WTC11 (cell line): Measurements from ENCODE around the gene POU5F1.

Experiments used
- CTCF ChIP-seq: fragments of 200-600 bp; IDR thresholded peaks from 2 replicates; pipeline ENCODE4 v1.8.0; 2022; ENCODE audit warnings: antibody characterized with exemption
- ZNF416 ChIP-seq: fragments of 250-450 bp; sonication (Bioruptor Pico); IDR thresholded peaks from 2 replicates; pipeline ENCODE4 v1.9.0; 2021; ENCODE audit warnings: mild to moderate bottlenecking, inconsistent platforms

DNA sequence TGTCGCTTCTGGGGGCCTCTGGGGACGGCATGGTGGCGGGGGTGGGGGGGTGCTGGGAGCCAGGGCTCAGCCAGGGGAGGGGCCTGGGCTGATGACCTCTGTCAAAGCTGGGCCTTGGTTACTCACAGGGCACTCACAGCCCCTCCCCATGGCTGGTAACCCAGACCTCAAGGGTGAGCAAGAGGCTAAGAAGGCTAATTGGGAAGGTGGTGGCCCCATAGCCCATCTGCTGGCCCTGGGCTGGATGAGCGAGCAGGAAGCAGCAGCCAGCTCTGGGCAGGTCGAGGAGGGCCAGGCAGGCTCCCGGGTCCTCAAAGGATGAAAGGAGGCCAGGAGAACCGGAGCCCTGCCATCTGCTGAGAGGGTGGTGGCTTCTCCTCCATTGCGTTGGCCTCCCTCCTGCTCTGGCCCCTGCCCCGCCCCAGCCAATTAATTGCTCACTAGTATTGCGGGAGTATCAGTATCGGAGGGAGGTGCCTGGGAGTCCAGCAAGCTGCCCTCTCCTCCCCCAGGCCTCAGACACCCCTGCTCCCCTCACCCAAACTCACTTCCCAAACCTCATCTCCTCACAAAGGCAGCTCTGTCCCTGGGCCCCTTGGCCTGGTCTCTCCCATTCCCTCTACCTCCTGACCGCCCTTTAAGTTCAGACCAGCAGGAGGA lies 49.2 kb downstream of the POU5F1 start:
- TF ChIP-seq ZNF416 (CRISPR knock-in tag) (no peak), CTCF (no peak)
